ENCODE measurements around the gene ITCH. TPM values are rescaled to one million over a fixed set of nuclear protein-coding genes. Genes with fewer than 3 reads are reported as not detected.

Gene ITCH
- polyA plus RNA-seq, 1 donor from 2014 or later, result 39.5 TPM

DNA sequence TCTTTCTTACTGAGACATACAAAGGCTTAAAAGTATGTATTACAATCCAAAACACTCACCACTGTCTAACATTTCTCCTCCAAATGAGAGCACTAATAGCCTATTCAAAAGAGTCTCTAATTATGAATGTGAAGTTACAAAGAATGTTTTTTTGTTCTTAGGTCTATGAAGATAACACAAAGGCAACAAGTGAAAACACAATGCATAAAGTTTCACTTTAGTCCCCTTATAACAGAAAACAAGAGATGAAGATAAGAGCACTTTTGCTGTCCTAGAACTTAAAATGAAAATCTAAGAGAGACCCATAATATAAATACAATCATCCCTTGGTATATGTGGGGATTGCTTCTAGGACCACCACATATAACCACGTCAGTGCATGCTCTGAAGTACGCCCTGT is 25.6 kb downstream of the ITCH start:
- H3K79me2 ChIP-seq (replicated peaks; ENCODE audit: insufficient read depth, low read length), result peaks cover 49% of the 10 kb centered on the region
- no peak overlapping the region for H3K9ac ChIP-seq (ENCODE audit: low read length)
- no peaks in the 10 kb centered on the region for H3F3A ChIP-seq (ENCODE audit: insufficient read depth, low read length, poor library complexity, severe bottlenecking)
- H4K20me1 ChIP-seq (ENCODE audit: insufficient read depth), result no peaks in the 10 kb centered on the region
- H2AFZ ChIP-seq (ENCODE audit: low read depth, low read length), result no peak overlapping the region
- H3K4me2 ChIP-seq (ENCODE audit: low read length), result no peak overlapping the region
- no peaks in the 10 kb centered on the region for H3K27me3 ChIP-seq (ENCODE audit: insufficient read depth, low read depth, low read length)
- no peaks in the 10 kb centered on the region for H3K9me2 ChIP-seq (ENCODE audit: insufficient read depth, low read length)
- H3K27ac ChIP-seq (ENCODE audit: low read length), result no peak overlapping the region
- TF ChIP-seq, protein P1, sequence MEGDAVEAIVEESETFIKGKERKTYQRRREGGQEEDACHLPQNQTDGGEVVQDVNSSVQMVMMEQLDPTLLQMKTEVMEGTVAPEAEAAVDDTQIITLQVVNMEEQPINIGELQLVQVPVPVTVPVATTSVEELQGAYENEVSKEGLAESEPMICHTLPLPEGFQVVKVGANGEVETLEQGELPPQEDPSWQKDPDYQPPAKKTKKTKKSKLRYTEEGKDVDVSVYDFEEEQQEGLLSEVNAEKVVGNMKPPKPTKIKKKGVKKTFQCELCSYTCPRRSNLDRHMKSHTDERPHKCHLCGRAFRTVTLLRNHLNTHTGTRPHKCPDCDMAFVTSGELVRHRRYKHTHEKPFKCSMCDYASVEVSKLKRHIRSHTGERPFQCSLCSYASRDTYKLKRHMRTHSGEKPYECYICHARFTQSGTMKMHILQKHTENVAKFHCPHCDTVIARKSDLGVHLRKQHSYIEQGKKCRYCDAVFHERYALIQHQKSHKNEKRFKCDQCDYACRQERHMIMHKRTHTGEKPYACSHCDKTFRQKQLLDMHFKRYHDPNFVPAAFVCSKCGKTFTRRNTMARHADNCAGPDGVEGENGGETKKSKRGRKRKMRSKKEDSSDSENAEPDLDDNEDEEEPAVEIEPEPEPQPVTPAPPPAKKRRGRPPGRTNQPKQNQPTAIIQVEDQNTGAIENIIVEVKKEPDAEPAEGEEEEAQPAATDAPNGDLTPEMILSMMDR (IDR thresholded peaks at IDR 0.05; ENCODE audit: poor library complexity, severe bottlenecking), result no peak
- no peak for TF ChIP-seq EP300 (conservative IDR thresholded peaks at IDR 0.05; ENCODE audit: poor library complexity, severe bottlenecking)
- TF ChIP-seq, protein P2, sequence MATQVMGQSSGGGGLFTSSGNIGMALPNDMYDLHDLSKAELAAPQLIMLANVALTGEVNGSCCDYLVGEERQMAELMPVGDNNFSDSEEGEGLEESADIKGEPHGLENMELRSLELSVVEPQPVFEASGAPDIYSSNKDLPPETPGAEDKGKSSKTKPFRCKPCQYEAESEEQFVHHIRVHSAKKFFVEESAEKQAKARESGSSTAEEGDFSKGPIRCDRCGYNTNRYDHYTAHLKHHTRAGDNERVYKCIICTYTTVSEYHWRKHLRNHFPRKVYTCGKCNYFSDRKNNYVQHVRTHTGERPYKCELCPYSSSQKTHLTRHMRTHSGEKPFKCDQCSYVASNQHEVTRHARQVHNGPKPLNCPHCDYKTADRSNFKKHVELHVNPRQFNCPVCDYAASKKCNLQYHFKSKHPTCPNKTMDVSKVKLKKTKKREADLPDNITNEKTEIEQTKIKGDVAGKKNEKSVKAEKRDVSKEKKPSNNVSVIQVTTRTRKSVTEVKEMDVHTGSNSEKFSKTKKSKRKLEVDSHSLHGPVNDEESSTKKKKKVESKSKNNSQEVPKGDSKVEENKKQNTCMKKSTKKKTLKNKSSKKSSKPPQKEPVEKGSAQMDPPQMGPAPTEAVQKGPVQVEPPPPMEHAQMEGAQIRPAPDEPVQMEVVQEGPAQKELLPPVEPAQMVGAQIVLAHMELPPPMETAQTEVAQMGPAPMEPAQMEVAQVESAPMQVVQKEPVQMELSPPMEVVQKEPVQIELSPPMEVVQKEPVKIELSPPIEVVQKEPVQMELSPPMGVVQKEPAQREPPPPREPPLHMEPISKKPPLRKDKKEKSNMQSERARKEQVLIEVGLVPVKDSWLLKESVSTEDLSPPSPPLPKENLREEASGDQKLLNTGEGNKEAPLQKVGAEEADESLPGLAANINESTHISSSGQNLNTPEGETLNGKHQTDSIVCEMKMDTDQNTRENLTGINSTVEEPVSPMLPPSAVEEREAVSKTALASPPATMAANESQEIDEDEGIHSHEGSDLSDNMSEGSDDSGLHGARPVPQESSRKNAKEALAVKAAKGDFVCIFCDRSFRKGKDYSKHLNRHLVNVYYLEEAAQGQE (IDR thresholded peaks at IDR 0.05; ENCODE audit: borderline replicate concordance), result no peak
- TF ChIP-seq RAD21 (conservative IDR thresholded peaks at IDR 0.05), result no peak
- TF ChIP-seq EZH2 (IDR thresholded peaks at IDR 0.05; ENCODE audit: borderline replicate concordance, insufficient read depth, low read length, poor library complexity, severe bottlenecking), result no peak
- TF ChIP-seq POLR2AphosphoS5 (IDR thresholded peaks at IDR 0.05), result no peak
- no peak for TF ChIP-seq MXI1 (conservative IDR thresholded peaks at IDR 0.05; ENCODE audit: poor library complexity, severe bottlenecking)
- TF ChIP-seq SMC3 (conservative IDR thresholded peaks at IDR 0.05; ENCODE audit: poor library complexity), result no peak
- no peak for TF ChIP-seq TAF1 (IDR thresholded peaks at IDR 0.05; ENCODE audit: low read depth)
- no peaks in the 10 kb centered on the region for H3K9me3 ChIP-seq (ENCODE audit: low read length)
- H3K4me3 ChIP-seq (ENCODE audit: low read length), result no peak overlapping the region
- no peaks in the 10 kb centered on the region for H3K36me3 ChIP-seq (ENCODE audit: insufficient read depth, low read length)

DNA sequence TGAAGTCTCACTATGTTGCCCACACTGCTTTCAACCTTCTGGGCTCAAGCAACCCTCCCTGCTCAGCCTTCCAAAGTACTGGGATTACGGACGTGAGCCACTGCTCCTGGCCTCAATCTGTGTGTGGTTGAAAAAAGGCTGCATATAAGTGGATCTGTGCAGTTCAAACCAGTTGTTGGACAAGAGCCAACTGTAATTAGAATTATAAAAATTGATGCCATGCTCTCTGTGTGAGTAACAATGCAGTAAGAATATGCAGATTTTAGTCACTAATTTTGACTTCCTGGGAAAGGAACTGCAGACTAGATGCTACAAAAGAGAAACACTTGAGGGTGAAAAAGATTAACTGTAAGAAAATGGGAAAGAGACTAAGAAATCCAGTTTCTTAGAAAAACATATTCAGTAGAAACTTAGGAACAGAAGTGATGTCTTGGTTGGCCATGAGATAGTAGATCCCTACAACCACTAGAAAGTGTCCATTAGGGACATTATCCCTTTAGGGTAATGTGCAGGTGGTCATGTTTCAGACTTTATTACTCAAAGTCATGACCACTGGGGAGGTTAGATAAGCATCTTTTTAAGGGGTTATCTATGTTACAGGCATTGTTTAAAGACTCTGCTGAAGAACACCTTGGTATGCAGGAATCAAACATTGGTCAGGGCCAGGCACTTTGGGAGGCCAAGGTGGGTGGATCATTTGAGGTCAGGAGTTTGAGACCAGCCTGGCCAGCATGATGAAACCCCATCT is 26.3 kb downstream of the ITCH start:
- Histone ChIP-seq H3K4me2 (ENCODE audit: low read length) (no peak overlapping the region), H3K9me2 (ENCODE audit: insufficient read depth, low read length) (no peaks in the 10 kb centered on the region), H3K79me2 (replicated peaks; ENCODE audit: insufficient read depth, low read length) (peaks cover 53% of the 10 kb centered on the region), H3K9me3 (ENCODE audit: low read length) (no peaks in the 10 kb centered on the region), H3K27ac (ENCODE audit: low read length) (no peak overlapping the region), H3K4me3 (ENCODE audit: low read length) (no peak overlapping the region), H3K27me3 (ENCODE audit: insufficient read depth, low read depth, low read length) (no peaks in the 10 kb centered on the region), H3K9ac (ENCODE audit: low read length) (no peak overlapping the region), H4K20me1 (ENCODE audit: insufficient read depth) (no peaks in the 10 kb centered on the region), H3F3A (ENCODE audit: insufficient read depth, low read length, poor library complexity, severe bottlenecking) (no peaks in the 10 kb centered on the region), H3K36me3 (ENCODE audit: insufficient read depth, low read length) (peaks cover 1% of the 10 kb centered on the region), H2AFZ (ENCODE audit: low read depth, low read length) (no peak overlapping the region)
- TF ChIP-seq MXI1 (conservative IDR thresholded peaks at IDR 0.05; ENCODE audit: poor library complexity, severe bottlenecking), result no peak
- no peak for TF ChIP-seq EZH2 (IDR thresholded peaks at IDR 0.05; ENCODE audit: borderline replicate concordance, insufficient read depth, low read length, poor library complexity, severe bottlenecking)
- TF ChIP-seq SMC3 (conservative IDR thresholded peaks at IDR 0.05; ENCODE audit: poor library complexity), result no peak
- TF ChIP-seq POLR2AphosphoS5 (IDR thresholded peaks at IDR 0.05), result no peak
- TF ChIP-seq, protein P2 (IDR thresholded peaks at IDR 0.05; ENCODE audit: borderline replicate concordance), result no peak
- TF ChIP-seq, protein P1 (IDR thresholded peaks at IDR 0.05; ENCODE audit: poor library complexity, severe bottlenecking), result no peak
- no peak for TF ChIP-seq TAF1 (IDR thresholded peaks at IDR 0.05; ENCODE audit: low read depth)
- no peak for TF ChIP-seq RAD21 (conservative IDR thresholded peaks at IDR 0.05)
- no peak for TF ChIP-seq EP300 (conservative IDR thresholded peaks at IDR 0.05; ENCODE audit: poor library complexity, severe bottlenecking)

All from neural cell (in vitro differentiated cells).